Gastroesophageal sphincter (tissue), 4 donors: ENCODE data around the gene WNT7A. TPM values are rescaled to one million over a fixed set of nuclear protein-coding genes. Genes with fewer than 3 reads are reported as not detected.

Experiments used
- ATAC-seq: fragments of 150-250 bp; one replicate; pipeline ENCODE4 v1.9.1; 2016; ENCODE audit warnings: mild to moderate bottlenecking, moderate library complexity
- H3K27ac ChIP-seq, 4 donors: fragments of 200-600 bp; sonication (generic) in 3 of 4; 1 replicate in 3 of 4; 2 replicates in 1 of 4; pipeline ENCODE4 v1.5.1; 2016 to 2019
- H3K27me3 ChIP-seq: fragments of 200-600 bp; sonication (generic); one replicate; pipeline ENCODE4 v1.5.1; 2019
- H3K36me3 ChIP-seq, 2 donors: fragments of 200-600 bp; sonication (generic); one replicate each; pipeline ENCODE4 v1.5.1; 2019; ENCODE audit warnings: control low read depth in 1 of 2
- H3K4me1 ChIP-seq, 3 donors: fragments of 200-600 bp; sonication (generic); 1 replicate in 2 of 3; 2 replicates in 1 of 3; pipeline ENCODE4 v1.5.1; 2016 to 2019; ENCODE audit warnings: control low read depth in 2 of 3
- H3K4me3 ChIP-seq, 2 donors: fragments of 200-600 bp; sonication (generic); one replicate each; pipeline ENCODE4 v1.5.1; 2019; ENCODE audit warnings: mild to moderate bottlenecking in 1 of 2, moderate library complexity in 1 of 2
- H3K9me3 ChIP-seq, 3 donors: fragments of 200-600 bp; sonication (generic); one replicate each; pipeline ENCODE4 v1.5.1; 2017 to 2019; ENCODE audit warnings: control low read depth in 2 of 3
- CTCF ChIP-seq, 4 experiments: fragments of 200-600 bp in 2 of 4; fragments of 450-650 bp in 2 of 4; sonication (generic) in 1 of 4; IDR thresholded peaks; one replicate each; pipeline ENCODE4 v1.5.1; 2017 to 2019; ENCODE audit warnings: antibody characterized with exemption in 4 of 4, mild to moderate bottlenecking in 2 of 4, moderate library complexity in 2 of 4
- EP300 ChIP-seq: sonication (generic); formaldehyde crosslinking; IDR thresholded peaks from one replicate; pipeline ENCODE4 v1.6.1; 2017; ENCODE audit warnings: antibody characterized with exemption, mild to moderate bottlenecking
- POLR2A ChIP-seq, 2 donors: fragments of 450-650 bp; IDR thresholded peaks; one replicate each; pipeline ENCODE4 v1.6.1; 2017; ENCODE audit warnings: antibody characterized with exemption in 2 of 2, mild to moderate bottlenecking in 2 of 2, moderate library complexity in 1 of 2
- POLR2AphosphoS5 ChIP-seq: sonication (generic); formaldehyde crosslinking; IDR thresholded peaks from one replicate; pipeline ENCODE4 v1.6.1; 2017; ENCODE audit warnings: antibody characterized with exemption
- WGBS, 2 donors: methylation state at CpG; one replicate each; pipeline ENCODE4 v1.1.5; 2018; ENCODE audit warnings: low coverage in 1 of 2; 5-methylcytosine and 5-hydroxymethylcytosine counted together
- total RNA-seq, 4 donors: library from RNA; depleted of rRNA; stranded (reverse); fragments of >200 nt; gene quantifications; one replicate each; pipeline ENCODE4 v1.1.0, GENCODE V29; 2016

Gene WNT7A
- total RNA-seq, 4 donors from 2014 or later, result 0.13 to 0.77 TPM; not detected in 2

- Histone ChIP-seq H3K27me3 (peaks cover 79% of the 10 kb centered on the region), H3K27ac (no peak overlapping the region), H3K9me3 (no peaks in the 10 kb centered on the region), H3K36me3 (no peaks in the 10 kb centered on the region), H3K4me1 (no peaks in the 10 kb centered on the region), H3K4me3 (no peak overlapping the region)
- WGBS, 2 donors, result 37 to 58% methylated on average over 8 to 9 of the region's 29 CpGs
- no peak for TF ChIP-seq POLR2A (IDR thresholded peaks at IDR 0.05)
- TF ChIP-seq POLR2AphosphoS5, result no peak
- no peak for TF ChIP-seq CTCF (IDR thresholded peaks at IDR 0.05)
- no peak for TF ChIP-seq EP300
- no peak for ATAC-seq
Measured at GRCh38 chr3:13792512-13793371, 87.1 kb downstream of the WNT7A start.

- no peak overlapping the region for H3K27ac ChIP-seq
- no peaks in the 10 kb centered on the region for H3K9me3 ChIP-seq
- H3K4me1 ChIP-seq, result no peaks in the 10 kb centered on the region
- H3K27me3 ChIP-seq, result peaks cover 82% of the 10 kb centered on the region
- no peaks in the 10 kb centered on the region for H3K36me3 ChIP-seq
- TF ChIP-seq CTCF (IDR thresholded peaks at IDR 0.05), result no peak
- no peak for TF ChIP-seq POLR2A (IDR thresholded peaks at IDR 0.05)
- ATAC-seq, result no peak
- 42% methylated on average over 5 of the region's 9 CpGs; no CpG with 5 or more reads in 1 of the 2 donors for WGBS, 2 donors
- H3K4me3 ChIP-seq, result no peak overlapping the region
Measured at GRCh38 chr3:13792051-13792490, 87.8 kb downstream of the WNT7A start.

- H3K36me3 ChIP-seq, result no peaks in the 10 kb centered on the region
- H3K4me3 ChIP-seq, result no peak overlapping the region
- H3K27me3 ChIP-seq, result peaks cover 81% of the 10 kb centered on the region
- no peak for ATAC-seq
- H3K9me3 ChIP-seq, result no peaks in the 10 kb centered on the region
- H3K4me1 ChIP-seq, result no peaks in the 10 kb centered on the region
- no peak for TF ChIP-seq POLR2A (IDR thresholded peaks at IDR 0.05)
- TF ChIP-seq EP300, result no peak
- no peak for TF ChIP-seq POLR2AphosphoS5
- TF ChIP-seq CTCF (IDR thresholded peaks at IDR 0.05), result no peak
- no peak overlapping the region for H3K27ac ChIP-seq
- 40 to 70% methylated on average over 2 to 3 of the region's 14 CpGs for WGBS, 2 donors
Measured at GRCh38 chr3:13791198-13792050, 88.4 kb downstream of the WNT7A start.

- Histone ChIP-seq H3K36me3 (no peaks in the 10 kb centered on the region), H3K9me3 (no peaks in the 10 kb centered on the region), H3K27ac (no peak overlapping the region), H3K27me3 (peaks cover 81% of the 10 kb centered on the region), H3K4me1 (no peaks in the 10 kb centered on the region), H3K4me3 (no peak overlapping the region)
- 68 to 71% methylated on average over 2 to 9 of the region's 13 CpGs for WGBS, 2 donors
- TF ChIP-seq EP300, result no peak
- no peak for ATAC-seq
Measured at GRCh38 chr3:13790376-13791197, 89.3 kb downstream of the WNT7A start.
